ENCODE measurements around the gene PPARGC1A.

Gene PPARGC1A, protein sequence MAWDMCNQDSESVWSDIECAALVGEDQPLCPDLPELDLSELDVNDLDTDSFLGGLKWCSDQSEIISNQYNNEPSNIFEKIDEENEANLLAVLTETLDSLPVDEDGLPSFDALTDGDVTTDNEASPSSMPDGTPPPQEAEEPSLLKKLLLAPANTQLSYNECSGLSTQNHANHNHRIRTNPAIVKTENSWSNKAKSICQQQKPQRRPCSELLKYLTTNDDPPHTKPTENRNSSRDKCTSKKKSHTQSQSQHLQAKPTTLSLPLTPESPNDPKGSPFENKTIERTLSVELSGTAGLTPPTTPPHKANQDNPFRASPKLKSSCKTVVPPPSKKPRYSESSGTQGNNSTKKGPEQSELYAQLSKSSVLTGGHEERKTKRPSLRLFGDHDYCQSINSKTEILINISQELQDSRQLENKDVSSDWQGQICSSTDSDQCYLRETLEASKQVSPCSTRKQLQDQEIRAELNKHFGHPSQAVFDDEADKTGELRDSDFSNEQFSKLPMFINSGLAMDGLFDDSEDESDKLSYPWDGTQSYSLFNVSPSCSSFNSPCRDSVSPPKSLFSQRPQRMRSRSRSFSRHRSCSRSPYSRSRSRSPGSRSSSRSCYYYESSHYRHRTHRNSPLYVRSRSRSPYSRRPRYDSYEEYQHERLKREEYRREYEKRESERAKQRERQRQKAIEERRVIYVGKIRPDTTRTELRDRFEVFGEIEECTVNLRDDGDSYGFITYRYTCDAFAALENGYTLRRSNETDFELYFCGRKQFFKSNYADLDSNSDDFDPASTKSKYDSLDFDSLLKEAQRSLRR

DNA sequence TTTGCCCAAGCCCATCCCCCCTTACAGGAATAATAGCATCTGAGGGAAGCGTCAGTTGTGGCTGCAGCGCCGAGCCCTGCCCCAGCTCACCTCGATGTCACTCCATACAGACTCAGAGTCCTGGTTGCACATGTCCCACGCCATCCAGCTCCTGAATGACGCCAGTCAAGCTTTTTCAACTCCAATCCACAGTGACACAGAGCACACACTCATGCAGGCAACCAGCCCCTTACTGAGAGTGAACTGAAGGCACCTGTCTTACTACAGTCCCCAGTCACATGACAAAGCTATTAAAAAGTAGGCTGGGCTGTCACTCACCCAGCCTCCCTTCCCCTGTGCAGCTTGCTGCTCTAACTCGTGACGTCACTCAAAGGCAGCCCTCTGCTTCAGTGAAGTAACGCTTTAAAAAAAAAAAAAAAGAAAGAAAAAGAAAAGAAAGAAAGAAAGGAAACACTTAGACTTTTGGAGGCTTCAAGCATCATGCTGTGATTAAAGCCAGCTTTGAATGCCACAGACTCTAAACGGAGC is at the start of gene PPARGC1A:
Gene PPARGC1A, minus strand, starts transcription at position 234 of the 528 bp plus-strand sequence. Its CDS starts 90 bp downstream, at position 144.
- DNase-seq (ENCODE audit: low read depth), result no peak

DNA sequence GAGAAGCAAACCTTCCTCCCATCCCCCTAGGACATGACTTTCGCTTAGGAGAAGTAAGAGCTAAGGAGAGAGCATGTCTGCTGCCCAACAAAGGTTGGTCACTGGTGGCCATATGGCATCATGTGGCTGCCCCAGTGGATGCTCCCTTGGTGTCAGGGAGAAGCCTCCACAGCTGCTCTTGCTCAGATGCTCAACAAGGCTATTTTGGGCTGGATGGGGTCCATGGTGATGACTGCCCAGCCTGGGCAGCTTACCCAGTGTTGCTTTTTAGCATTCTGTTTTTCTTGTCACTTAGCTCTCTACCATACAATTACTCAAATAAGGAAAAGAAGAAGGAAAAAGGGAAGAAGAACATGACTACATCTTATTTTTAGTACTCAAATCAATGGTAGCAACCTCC is 48.9 kb upstream of the PPARGC1A start:
- no peak for DNase-seq (ENCODE audit: low read depth)

DNA sequence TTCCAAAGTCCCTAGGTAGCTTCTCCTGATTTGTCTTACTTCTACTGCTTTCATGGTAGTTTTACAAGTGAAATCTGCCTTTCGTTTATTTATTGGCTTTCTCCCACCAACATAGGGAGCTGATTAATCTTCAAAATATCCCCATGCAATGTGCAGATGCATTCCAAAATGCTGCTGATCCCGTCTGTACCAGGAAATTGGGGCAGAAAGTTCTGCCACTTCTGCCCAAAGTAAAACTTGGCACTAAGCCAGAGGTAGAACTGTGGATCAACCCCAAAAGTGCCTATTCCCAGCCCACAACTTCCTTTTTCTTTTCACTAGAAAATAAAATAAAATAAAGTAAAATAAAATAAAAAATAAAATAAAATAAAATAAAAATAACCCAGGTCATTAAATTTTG is 47.3 kb upstream of the PPARGC1A start:
- DNase-seq (ENCODE audit: low read depth), result no peak

DNA sequence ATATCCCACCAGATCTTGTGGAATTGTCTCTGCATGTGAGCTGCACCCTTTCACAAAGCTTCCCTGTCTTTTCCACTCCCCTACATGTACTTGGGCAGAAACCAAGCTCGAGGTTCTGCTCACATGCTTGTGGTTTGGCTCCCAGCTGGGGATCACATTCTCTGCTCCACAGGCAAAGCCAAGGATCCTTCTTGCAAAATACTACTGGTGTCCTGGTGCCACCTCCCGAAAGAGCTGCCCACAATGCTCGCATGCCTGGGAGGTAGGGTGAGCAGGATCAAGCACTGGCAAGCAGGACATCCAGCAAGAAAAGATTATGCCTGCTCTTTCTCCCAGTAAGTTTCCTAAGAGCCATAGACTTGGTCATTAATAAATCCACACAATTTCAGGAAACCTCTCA is 45.1 kb upstream of the PPARGC1A start:
- DNase-seq (ENCODE audit: low read depth), result no peak

DNA sequence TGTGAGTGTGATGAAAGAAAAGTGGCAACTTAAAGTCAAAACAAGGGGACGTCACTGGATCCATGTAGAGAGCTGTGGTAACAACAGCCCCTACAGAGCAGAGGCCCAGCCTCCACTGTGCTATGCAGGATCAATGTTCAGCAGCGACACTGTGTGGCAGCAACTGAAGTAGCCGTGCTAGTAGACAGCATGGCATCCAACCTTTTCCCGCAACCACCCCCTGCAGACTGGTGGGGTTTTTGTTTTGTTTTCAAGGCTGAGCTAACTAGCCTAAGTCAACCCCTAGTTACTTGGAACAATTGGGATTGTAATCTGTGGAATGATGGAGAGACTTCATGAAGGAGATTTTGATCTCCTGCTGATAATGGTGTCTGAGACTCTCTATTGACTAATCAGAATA is 44.4 kb upstream of the PPARGC1A start:
- DNase-seq (ENCODE audit: low read depth), result no peak

DNA sequence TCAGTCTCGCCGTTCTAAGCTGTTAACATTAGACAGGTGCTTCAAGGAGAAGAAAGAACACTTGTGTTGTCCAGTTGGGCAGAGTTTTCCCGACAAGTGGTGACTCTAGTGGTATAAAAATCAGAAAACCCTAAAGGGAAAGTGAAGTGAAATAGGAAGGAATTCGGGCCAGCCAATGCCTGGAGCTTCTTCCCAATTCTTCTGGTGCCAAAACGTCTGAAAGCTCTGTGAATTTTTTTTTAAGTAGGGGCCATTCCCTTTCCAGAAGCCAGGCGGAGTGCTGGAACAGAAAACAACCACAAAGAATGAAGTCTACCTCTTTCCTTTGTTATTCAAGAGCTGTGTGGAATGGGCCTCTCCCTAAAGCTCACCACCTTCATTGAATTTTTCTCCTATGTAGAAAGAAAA is 43.1 kb upstream of the PPARGC1A start:
- no peak for DNase-seq (ENCODE audit: low read depth)

DNA sequence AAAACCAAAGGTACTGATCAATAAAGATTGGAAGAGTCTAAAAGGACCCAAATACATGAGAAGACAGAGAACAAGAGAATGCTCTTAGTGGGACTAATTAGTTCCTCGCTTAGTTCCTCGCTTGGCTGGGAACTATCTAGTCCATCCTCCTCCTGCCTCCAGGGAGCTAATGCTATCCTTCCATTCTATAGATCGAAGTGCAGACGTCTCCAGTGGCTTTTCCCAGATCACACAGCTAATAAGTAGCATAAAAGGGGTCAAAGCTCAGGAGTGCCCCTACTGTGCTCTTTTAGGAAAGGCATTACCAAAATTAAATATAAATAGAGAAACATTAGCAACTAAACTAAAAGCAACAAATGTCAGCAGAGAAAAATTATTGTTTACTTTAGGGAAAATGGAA is 42.3 kb upstream of the PPARGC1A start:
- DNase-seq (ENCODE audit: low read depth), result no peak

DNA sequence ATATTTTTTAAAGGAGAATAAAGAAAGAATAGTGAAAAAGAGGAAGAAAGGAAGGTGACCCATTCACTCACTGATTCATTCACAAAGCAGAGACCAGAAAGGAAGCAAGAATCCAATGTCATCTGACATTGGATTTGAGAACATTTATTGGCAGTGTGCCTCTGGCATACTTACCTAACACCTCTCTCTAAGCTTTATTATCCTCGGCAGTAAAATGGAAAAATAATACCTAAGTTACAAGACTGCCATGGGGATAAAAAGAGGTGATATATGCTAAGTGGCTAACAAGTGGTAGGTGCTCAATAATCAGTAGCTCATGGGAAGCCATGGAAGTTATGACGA is 41.6 kb upstream of the PPARGC1A start:
- no peak for DNase-seq (ENCODE audit: low read depth)

DNA sequence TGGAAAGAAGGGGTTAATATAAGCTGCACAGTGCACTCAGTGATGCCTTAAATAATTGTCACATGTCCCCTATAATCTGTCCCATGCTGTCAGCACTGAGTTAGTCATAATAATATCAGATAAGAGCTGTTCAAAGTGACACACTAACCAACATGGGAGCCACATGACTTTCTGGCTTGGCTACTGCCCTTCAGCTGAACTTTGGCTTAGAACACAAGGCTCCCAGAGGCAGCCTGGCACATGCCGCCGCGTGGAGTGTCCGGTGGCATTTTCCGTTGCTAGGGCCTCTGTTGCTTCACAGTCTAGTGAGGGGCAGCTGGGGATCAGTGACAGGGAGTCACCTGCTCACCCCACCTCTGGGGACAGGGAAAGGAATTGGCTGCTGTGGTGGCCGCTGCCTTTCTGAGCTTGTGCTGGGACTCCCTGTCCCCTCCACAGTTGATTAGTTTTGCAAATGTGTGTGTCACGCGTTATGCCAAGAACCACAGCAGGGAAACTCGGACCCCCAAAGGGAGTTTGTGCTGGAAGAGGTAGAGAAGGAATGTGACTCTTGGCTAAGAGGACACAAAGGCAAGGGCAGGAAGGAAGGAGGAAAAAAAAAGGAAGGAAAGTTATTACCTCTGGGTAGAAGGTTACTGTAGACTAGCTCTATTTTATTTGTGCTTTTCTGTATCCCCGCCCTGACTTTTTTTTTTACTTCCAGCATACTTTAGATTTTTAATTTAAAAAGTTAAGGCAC is 41.1 kb upstream of the PPARGC1A start:
- no peak for DNase-seq (ENCODE audit: low read depth)

DNA sequence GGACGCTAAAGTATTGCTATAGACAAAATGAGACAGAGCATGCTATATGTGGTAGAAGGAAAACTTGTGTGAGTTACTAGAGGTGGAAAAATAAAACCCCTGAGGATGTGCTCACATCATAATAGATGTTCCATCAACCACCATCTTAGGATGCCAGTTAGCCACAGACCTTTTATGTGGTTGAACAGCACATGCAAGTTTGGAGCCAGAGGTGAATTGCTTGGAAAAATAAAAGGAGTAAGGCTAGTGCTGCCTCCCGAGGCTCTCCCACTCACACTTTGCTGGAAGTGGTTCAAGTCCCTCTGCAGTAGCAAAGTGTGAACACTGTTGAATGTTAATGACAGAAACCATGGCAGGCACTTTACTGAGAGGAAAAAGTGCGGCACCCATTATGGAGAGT is 39.4 kb upstream of the PPARGC1A start:
- no peak for DNase-seq (ENCODE audit: low read depth)

DNA sequence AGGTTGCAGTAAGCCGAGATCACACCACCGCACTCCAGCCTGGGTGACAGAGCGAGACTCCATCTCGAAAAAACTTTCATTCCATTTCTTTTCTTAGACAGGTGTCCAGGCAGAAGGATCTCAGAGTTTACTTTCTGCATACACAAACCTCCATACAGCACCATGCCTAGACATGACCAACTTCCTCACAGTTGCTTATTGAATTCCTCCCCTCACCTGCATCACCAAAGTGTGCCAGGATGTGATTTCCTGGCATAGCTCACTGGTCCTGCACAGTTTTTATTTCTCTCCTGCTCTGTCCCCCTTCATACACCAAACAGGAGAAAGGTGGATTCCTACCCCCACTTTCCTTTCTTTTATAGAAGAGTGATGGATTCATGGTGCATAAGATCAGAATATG is 34.7 kb upstream of the PPARGC1A start:
- DNase-seq (ENCODE audit: low read depth), result no peak

DNA sequence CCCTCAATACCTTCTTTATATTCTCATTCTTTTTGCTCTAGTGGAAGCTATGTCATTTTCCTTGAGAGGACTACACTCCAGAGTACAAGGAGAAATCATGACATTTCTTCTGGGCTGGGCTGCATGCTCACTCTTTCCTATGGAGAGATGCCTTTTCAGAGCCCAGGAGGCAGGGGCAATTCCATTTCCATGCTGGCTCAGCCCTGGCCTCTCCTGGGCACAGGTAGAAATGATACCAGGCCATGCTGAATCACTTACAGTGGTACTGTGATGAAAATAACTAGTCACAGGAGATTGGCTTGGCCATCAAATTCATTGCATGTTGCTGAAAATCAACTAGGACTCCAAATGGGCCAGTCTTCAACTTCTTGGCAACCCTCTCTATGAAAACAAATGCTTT is 34.0 kb upstream of the PPARGC1A start:
- DNase-seq (ENCODE audit: low read depth), result no peak

DNA sequence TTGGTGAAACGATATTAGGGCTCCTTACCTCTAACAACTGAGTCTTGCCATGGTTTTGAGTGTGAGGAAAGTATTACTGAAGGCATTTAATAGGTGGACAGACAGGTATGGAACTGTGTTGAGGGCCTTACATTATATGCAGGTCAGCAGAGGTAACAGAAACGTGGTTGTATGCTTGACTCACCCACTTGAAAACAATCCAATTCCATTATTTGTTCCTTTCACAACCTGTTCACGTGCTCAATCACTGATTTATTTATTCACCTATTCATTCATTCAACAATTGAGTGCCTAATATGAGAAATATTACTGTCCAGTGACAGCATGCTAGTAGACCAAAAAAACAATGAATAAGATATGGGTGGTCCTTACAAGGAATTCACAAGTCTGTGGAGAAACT is 33.3 kb upstream of the PPARGC1A start:
- no peak for DNase-seq (ENCODE audit: low read depth)

DNA sequence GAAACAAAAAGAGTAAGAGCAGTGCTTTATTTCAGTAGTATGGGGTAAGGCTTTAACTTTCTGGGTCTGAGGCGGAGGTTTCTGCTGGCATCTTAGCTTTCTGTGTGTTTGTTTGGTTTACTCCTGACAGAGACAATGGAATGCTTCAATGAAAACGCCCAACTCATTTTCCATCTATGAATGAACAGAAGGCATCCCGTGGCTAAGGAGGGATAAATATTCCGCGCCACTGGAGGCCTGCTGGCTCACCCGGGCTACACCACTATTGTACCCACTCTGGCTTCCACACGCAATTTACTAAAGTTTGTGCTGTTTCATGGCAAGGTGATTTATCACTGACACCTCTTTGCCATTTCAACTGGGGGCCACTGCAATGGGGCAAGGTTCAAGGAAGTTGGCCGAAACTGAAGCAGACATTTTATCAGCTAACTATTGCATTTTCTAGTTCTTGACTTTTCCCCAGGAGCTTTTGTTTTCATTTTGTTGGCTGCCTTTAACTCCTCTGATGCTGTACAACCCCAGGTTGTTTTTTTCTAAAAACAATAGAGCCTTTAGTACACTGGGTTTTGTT is 32.8 kb upstream of the PPARGC1A start:
- no peak for DNase-seq (ENCODE audit: low read depth)

DNA sequence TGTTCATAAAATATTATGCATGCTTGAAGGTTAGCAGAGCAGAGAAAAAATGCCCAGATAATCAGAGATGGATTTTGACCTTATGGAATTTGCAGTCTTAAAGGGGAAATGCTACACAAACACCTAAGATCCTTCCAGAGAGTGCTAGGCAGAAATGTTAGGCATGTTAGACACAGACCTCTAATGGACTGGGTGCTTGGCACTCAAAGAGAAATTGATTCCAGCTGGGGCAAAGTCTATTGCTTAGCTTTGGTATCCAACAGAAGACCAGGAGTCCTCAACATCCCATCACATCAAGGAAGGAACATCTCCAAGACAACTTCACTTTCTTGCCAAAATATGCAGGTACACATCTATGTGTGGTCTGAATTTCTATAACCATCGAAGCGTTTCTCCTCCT is 32.2 kb upstream of the PPARGC1A start:
- DNase-seq (ENCODE audit: low read depth), result no peak

DNA sequence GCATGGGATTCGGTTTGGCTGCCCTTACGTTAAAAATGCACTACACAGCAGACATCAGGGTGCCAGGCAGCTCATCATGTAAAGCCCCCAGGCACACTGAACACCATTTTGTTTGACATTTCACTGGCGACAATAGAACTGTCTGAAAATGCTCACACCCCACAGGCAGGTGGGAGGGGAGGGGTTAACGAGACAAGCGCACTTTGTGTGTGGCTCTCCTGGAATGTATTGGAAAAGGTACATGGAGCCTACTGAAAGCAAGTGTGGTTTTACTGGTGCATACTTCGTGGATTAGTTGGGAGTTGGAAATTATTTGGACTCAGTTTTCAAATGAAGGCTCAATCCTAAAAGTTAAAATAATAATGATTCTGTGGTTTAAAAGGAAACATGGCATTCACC is 31.6 kb upstream of the PPARGC1A start:
- DNase-seq (ENCODE audit: low read depth), result no peak

DNA sequence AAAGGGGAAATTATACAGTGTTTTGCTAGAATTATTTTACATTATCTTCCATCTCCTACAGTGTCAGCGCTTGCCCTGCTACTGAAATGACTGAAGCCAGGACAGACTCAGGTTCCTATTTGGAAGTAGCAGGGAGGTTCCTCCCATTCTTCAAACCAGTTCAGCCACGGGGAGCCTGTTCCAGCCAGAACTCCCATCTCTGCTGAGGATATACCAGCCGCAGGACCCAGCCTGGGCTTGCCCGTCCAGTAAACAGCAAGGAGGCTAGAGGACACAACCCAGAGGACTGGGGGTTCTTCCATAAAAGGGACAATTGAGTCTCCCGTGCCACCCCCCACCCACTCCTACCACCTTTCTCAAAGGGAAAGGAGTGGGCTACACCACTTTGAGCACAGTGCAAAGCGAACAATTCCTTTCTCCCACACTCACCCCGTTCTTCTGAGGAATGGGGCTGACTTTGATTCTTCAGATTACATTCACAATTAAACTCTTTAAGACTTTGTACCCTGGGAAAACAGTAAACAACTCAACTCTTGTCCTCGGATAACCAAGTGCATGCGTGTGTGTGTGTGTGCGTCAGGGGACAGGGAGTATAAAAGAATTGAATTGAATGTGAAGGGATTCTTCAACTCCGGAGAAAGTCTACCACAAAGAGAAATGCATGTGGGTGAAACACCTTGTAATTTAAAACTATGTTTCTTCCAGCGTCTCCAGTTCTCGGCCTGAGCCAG is 31.0 kb upstream of the PPARGC1A start:
- no peak for DNase-seq (ENCODE audit: low read depth)

DNA sequence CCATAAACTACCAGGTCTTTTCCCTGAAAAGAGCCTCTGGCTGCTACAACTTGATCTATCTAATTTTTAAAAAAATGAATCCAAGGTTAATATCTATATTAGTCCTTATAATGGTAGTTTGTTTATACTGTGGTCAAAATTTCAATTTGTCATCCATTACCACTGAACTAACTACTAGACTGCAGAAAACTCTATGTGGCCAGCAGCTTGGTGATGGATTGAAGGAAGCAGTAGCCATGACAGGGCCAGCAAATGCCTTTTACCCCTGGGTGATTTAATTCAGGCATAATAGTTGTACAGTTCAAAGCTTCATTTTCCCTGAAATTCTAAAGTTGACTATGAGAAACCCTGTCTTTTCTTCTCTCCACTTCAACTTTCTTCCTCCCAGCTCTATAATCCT is 30.4 kb upstream of the PPARGC1A start:
- DNase-seq (ENCODE audit: low read depth), result no peak

DNA sequence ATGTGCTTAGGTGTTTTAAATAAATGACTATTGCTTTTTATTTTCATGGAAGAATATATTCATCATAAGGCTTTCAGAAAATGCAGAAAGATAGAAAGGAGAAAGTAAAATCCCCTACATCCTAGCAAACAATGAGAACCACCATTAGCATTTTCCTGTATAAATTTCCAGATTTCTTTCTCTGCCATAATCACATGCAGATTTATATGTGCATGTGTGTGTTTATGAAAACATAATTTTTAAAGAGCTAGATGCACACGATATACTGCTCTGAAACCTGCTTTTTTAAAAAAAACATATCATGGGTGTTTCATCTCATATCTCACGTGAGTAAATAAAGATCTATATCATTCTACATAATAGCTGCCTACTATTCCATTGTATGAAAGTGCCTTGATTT is 26.4 kb upstream of the PPARGC1A start:
- DNase-seq (ENCODE audit: low read depth), result no peak

DNA sequence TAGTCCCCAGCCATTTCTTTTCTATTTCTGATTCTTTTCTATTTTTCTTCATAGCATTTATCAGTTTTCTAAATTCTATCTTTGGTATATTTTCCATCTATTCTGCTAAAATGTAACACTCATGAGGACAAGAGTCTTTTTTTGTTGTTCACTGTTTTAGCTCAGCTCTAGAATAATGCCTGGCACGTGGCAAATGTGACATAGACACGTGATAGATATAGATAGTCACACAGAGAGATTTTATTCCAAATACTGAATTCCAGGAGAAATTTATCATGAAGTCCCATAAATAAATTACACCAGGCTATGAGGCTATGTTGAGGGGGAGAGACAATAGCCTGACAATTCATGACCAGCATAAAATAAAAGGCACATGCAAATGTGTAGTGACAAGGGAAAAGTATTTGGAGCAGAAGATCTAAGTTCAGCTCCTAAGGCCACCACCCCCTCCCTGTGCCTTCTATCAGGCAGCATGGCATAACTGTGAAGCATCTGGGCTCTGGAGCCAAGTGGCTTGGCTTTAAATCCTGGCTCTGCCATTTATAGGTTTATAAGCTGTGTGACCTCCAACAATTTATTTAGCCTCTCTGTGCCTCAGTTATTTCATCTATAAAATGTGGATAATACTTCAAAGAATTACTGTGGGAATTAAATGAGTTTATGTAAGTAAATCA is 25.7 kb upstream of the PPARGC1A start:
- no peak for DNase-seq (ENCODE audit: low read depth)

Measured in stimulated activated CD8-positive, alpha-beta memory T cell treated with anti-CD3 and anti-CD28 coated beads, Interleukin-12 subunit alpha, Interleukin-12 subunit beta, amount 100 ng/mL, for 1 hour (primary cell).